ENCODE results near the gene PHLDA2.

- TF ChIP-seq POLR2A (IDR thresholded peaks at IDR 0.05) (no peak), CTCF (IDR thresholded peaks at IDR 0.05) (no peak), POLR2AphosphoS5 (IDR thresholded peaks at IDR 0.05) (no peak), EP300 (IDR thresholded peaks at IDR 0.05) (no peak)
These were observed 18.7 kb downstream of the PHLDA2 start for GRCh38 chr11:2910401-2910955.

All from suprapubic skin (tissue), 4 donors.